HUES6 (cell line): Measurements from ENCODE around the gene LRRC70.
"Not testable (repeated sequence)": the region's sequence is repeated elsewhere in the genome, so short reads cannot be mapped to it uniquely, and the experiment has no call there.

Source experiments
- H3K27ac ChIP-seq: 2 replicates; pipeline ENCODE4 v1.7.0; 2013; ENCODE audit warnings: low read depth, mild to moderate bottlenecking, low read length, inconsistent platforms
- H3K27me3 ChIP-seq: 2 replicates; pipeline ENCODE4 v1.6.1; 2013; ENCODE audit warnings: low read length; ENCODE audit not compliant: control insufficient read depth, insufficient read depth
- H3K36me3 ChIP-seq: 2 replicates; pipeline ENCODE4 v1.6.1; 2013; ENCODE audit warnings: low read length; ENCODE audit not compliant: control insufficient read depth, insufficient read depth
- H3K4me1 ChIP-seq: 2 replicates; pipeline ENCODE4 v1.6.1; 2013; ENCODE audit warnings: low read length; ENCODE audit not compliant: control insufficient read depth, insufficient read depth
- H3K4me3 ChIP-seq: 2 replicates; pipeline ENCODE4 v1.5.1; 2013; ENCODE audit warnings: low read depth, low read length
- H3K9ac ChIP-seq: one replicate; pipeline ENCODE4 v1.6.1; 2013; ENCODE audit warnings: mild to moderate bottlenecking, low read length
- H3K9me3 ChIP-seq: 2 replicates; pipeline ENCODE4 v1.6.1; 2013; ENCODE audit warnings: low read depth, low read length; ENCODE audit not compliant: control insufficient read depth, insufficient read depth

LRRC70 gene

GRCh38 chr5:62558941-62559340, 19.7 kb upstream of the LRRC70 start:
- Histone ChIP-seq H3K4me1 (peaks cover 9% of the 10 kb centered on the region; the same call in 1 of the 2 replicates), H3K9me3 (no peaks in the 10 kb centered on the region), H3K27me3 (no peaks in the 10 kb centered on the region), H3K36me3 (0 out of 2 replicates have a peak, but pooled peaks cover 8% of the 10 kb centered on the region), H3K4me3 (no peak overlapping the region), H3K9ac (no peak overlapping the region), H3K27ac (no peak overlapping the region)

GRCh38 chr5:62560786-62561185, 17.8 kb upstream of the LRRC70 start:
- H3K27ac ChIP-seq, result no peak overlapping the region
- no peaks in the 10 kb centered on the region for H3K27me3 ChIP-seq
- peaks cover 9% of the 10 kb centered on the region; the same call in 1 of the 2 replicates for H3K4me1 ChIP-seq
- 0 out of 2 replicates have a peak, but pooled peaks cover 2% of the 10 kb centered on the region for H3K9me3 ChIP-seq
- H3K36me3 ChIP-seq, result peaks cover 8% of the 10 kb centered on the region; the same call in 1 of the 2 replicates
- H3K9ac ChIP-seq, result no peak overlapping the region
- no peak overlapping the region for H3K4me3 ChIP-seq

GRCh38 chr5:62561896-62562295, 16.7 kb upstream of the LRRC70 start:
- peaks cover 4% of the 10 kb centered on the region; the same call in 1 of the 2 replicates for H3K9me3 ChIP-seq
- no peak overlapping the region for H3K27ac ChIP-seq

GRCh38 chr5:62562867-62563266, 15.8 kb upstream of the LRRC70 start:
- Histone ChIP-seq H3K27me3 (no peaks in the 10 kb centered on the region), H3K4me3 (no peak overlapping the region), H3K36me3 (peaks cover 12% of the 10 kb centered on the region; the same call in 1 of the 2 replicates), H3K9me3 (peaks cover 9% of the 10 kb centered on the region; the same call in 1 of the 2 replicates), H3K4me1 (peaks cover 9% of the 10 kb centered on the region; the same call in 1 of the 2 replicates), H3K9ac (no peak overlapping the region), H3K27ac (no peak overlapping the region)

More at GRCh38 chr5:62561896-62562295, 16.7 kb upstream of the LRRC70 start:
- Histone ChIP-seq H3K36me3 (peaks cover 10% of the 10 kb centered on the region; the same call in 1 of the 2 replicates), H3K4me1 (peaks cover 9% of the 10 kb centered on the region; the same call in 1 of the 2 replicates), H3K4me3 (no peak overlapping the region), H3K9ac (no peak overlapping the region), H3K27me3 (no peaks in the 10 kb centered on the region)

- Histone ChIP-seq H3K9me3 (peaks cover 13% of the 10 kb centered on the region; the same call in 1 of the 2 replicates), H3K4me1 (peaks cover 14% of the 10 kb centered on the region), H3K27ac (no peak overlapping the region), H3K36me3 (peaks cover 11% of the 10 kb centered on the region), H3K27me3 (no peaks in the 10 kb centered on the region), H3K4me3 (no peak overlapping the region), H3K9ac (no peak overlapping the region)
These were observed 14.5 kb upstream of the LRRC70 start for GRCh38 chr5:62564101-62564500.

GRCh38 chr5:62565740-62566139, 12.9 kb upstream of the LRRC70 start:
- peaks cover 23% of the 10 kb centered on the region for H3K4me1 ChIP-seq
- H3K9me3 ChIP-seq, result peaks cover 13% of the 10 kb centered on the region; the same call in 1 of the 2 replicates
- H3K27ac ChIP-seq, H3K4me3 ChIP-seq, H3K9ac ChIP-seq, H3K36me3 ChIP-seq, H3K27me3 ChIP-seq: not testable (repeated sequence)

- no peak overlapping the region for H3K4me3 ChIP-seq
- no peak overlapping the region for H3K27ac ChIP-seq
- peaks cover 14% of the 10 kb centered on the region for H3K4me1 ChIP-seq
- H3K27me3 ChIP-seq, result no peaks in the 10 kb centered on the region
- H3K9me3 ChIP-seq, result peaks cover 13% of the 10 kb centered on the region; the same call in 1 of the 2 replicates
- no peak overlapping the region for H3K9ac ChIP-seq
- H3K36me3 ChIP-seq, result peaks cover 4% of the 10 kb centered on the region
These were observed 10.5 kb upstream of the LRRC70 start for GRCh38 chr5:62568143-62568542.

GRCh38 chr5:62568800-62569432, 9.7 kb upstream of the LRRC70 start:
- Histone ChIP-seq H3K36me3 (peaks cover 4% of the 10 kb centered on the region), H3K27ac (peak overlapping the region; percentile 78), H3K27me3 (no peaks in the 10 kb centered on the region), H3K9ac (peak overlapping the region; percentile 61), H3K9me3 (peaks cover 13% of the 10 kb centered on the region; the same call in 1 of the 2 replicates), H3K4me3 (no peak overlapping the region), H3K4me1 (peaks cover 14% of the 10 kb centered on the region)

- H3K4me1 ChIP-seq, result peaks cover 14% of the 10 kb centered on the region
- H3K27ac ChIP-seq, result peak overlapping the region; percentile 78
- peaks cover 4% of the 10 kb centered on the region for H3K36me3 ChIP-seq
- H3K9me3 ChIP-seq, result peaks cover 13% of the 10 kb centered on the region; the same call in 1 of the 2 replicates
- peak overlapping the region; percentile 61 for H3K9ac ChIP-seq
- no peak overlapping the region for H3K4me3 ChIP-seq
- H3K27me3 ChIP-seq, result no peaks in the 10 kb centered on the region
These were observed 9.1 kb upstream of the LRRC70 start for GRCh38 chr5:62569470-62569869.

GRCh38 chr5:62572918-62573514, 5.6 kb upstream of the LRRC70 start:
- Histone ChIP-seq H3K4me1 (peaks cover 14% of the 10 kb centered on the region), H3K9me3 (peaks cover 2% of the 10 kb centered on the region; the same call in 1 of the 2 replicates), H3K36me3 (no peaks in the 10 kb centered on the region; the same call in 1 of the 2 replicates), H3K27me3 (no peaks in the 10 kb centered on the region), H3K4me3 (no peak overlapping the region), H3K9ac (no peak overlapping the region), H3K27ac (no peak overlapping the region)

GRCh38 chr5:62574599-62574998, 4.0 kb upstream of the LRRC70 start:
- H3K9ac ChIP-seq, result no peak overlapping the region
- H3K27ac ChIP-seq, result no peak overlapping the region
- H3K27me3 ChIP-seq, result no peaks in the 10 kb centered on the region
- peaks cover 9% of the 10 kb centered on the region; the same call in 1 of the 2 replicates for H3K4me1 ChIP-seq
- no peak overlapping the region for H3K4me3 ChIP-seq
- H3K36me3 ChIP-seq, result no peaks in the 10 kb centered on the region
- H3K9me3 ChIP-seq, result no peaks in the 10 kb centered on the region
